Activated CD4-positive, CD25-positive, alpha-beta regulatory T cell treated with anti-CD3 and anti-CD28 coated beads, Interleukin-2, amount 50 U/mL, for 24 hours (primary cell): ENCODE measurements around the gene SLC5A9.
"Not testable (repeated sequence)": the region's sequence is repeated elsewhere in the genome, so short reads cannot be mapped to it uniquely, and the experiment has no call there.

Experiments used
- ATAC-seq, 2 donors: fragments of 150-1000 bp; cut with Tn5 transposase; one replicate each; pipeline ENCODE4 v1.10.0; 2021; ENCODE audit warnings: mild to moderate bottlenecking in 1 of 2, moderate library complexity in 1 of 2

The SLC5A9 gene

DNA sequence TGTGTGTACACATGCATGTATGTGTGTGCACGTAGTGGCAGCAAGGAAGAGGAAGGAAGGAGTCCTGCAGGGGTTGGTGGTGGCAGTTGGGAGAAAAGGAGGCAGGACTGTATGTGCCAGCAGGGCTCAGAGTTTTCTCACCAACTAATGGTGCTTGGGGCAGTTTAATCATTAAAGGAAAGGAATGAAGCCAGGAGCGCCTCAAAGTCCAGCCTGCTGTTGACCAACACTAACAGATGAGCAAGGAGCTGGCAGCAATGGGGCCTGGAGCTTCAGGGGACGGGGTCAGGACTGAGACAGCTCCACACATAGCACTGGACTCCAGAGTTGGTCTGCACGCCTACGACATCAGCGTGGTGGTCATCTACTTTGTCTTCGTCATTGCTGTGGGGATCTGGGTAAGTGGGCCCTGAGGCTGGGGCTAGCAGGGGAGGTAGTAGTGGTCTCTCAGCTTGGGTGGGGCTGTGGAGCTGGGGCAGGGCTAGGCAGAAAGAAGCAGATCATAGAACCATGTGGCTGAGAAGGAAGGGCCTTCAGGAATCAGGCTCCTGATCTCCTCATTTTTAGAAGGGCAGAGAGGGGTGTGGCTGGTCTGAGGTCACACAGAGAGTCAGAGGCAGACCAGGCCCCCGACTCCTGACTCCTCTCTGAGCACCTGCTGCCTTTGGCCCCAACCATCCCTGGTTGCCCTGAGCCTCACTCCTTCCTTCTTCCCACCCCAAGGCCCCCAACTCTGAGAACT, at the start of gene SLC5A9:
SLC5A9 (plus strand) TSS at position 216 of the 742 bp plus-strand sequence; CDS start at position 237, 21 bp downstream.
- ATAC-seq, result no peak

DNA sequence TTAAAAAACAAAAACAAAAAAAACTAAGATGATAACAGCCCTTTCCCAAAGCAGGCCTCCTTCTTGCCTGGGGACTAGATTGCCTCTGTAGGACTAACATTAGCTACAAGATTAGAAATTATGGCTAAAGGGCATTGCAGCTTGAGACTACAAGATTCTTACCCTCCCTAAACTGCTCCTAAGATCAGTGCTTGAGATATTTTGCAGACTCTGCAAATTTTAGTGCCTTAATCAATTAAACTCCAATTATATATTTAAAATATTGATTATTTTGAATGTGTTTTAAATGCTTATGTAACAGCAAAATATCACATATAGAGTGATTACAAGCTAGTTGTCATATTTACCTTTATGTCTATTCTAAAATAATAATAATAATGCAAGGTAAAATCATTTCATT, 47.4 kb upstream of the SLC5A9 start:
- no peak for ATAC-seq

DNA sequence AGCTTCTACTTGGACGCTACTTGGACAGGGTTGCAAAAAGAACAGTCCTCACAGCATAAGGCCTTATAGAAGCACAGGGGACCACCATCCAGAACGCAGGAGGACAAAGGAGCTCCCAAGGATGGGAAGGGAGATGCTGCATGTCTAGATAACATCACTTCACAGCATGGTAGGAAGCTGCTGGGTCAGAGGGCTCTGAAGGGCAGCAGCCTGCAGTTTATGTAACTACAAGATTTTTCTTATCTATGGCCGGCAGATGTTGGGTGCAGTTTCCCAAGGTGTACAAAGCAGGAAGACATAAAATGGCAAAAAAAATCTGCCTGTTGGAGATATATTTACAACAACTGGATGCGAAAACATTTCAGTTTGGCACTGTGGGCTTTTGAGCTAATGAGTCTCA, 45.3 kb upstream of the SLC5A9 start:
- ATAC-seq, result no peak

DNA sequence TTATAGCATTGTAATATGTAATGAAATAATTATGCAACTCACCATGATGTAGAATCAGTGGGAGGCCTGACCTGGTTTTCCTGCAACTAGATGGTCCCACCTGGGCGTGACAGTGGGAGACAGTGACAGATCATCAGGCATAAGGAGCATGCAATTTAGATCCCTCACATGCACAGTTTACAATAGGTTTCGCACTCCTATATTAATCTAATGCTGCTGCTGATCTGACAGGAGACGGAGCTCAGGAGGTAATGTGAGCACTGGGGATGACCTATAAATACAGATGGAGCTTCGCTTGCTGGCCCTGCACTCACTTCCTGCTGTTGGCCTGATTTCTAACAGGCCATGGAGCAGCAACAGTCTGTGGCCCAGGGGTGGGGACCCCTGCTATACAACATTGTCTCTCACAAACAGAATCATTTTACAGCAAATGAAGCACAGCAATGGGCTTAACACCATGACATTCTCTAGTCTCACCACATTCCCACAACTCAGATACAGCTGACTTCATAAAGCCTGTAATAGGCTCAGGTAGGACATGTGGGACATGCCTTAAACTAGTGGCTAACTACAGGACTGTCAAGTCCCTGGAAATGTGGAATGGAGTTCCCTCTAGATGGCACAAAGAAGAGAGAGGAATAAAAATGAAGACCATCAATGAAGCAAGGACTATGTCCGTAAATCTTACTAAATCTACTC, 40.7 kb upstream of the SLC5A9 start:
- ATAC-seq, result no peak

DNA sequence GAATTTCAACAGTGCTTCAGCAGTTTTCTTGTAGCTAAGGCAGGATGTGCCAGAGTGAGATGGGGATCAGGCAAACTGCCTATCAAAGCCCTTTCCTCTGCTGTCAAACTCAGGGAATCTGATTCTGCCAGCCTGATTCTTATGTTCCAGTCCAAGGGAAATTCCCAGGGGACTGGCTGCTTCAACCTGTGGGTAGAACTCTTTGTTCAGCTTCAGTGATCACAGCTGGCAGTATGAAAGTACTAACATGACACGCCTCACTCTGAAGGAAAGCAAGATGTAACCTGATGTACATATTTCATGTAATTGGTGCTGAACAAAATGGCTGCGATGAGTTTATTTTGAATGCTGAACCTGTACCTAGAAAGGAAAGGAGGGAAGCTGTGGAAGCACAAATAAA, 40.1 kb upstream of the SLC5A9 start:
- ATAC-seq, result no peak

DNA sequence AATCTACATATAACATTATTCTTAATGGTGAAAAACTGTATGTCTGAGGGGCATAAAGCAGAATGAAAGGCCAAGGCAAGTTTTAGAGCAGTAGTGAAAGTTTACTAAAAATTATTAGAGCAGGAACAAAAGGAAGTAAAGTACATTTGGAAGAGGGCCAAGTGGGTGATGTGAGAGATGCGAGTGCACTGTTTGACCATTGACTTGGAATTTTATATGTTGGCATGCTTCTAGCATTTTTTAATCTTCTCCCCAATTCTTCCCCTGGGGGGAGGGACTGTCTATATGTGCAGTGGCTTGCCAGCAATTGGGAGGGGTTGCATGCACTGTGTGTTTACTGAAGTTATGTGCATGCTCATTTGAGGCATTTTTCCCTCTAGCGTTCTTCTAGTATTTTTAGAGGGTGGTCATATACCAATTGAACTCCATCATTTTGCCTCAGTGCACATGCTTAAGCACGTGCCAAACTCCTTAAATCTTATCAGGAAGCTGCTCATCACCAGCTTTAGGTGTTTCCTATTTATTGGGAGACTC, 36.1 kb upstream of the SLC5A9 start:
- no peak for ATAC-seq

DNA sequence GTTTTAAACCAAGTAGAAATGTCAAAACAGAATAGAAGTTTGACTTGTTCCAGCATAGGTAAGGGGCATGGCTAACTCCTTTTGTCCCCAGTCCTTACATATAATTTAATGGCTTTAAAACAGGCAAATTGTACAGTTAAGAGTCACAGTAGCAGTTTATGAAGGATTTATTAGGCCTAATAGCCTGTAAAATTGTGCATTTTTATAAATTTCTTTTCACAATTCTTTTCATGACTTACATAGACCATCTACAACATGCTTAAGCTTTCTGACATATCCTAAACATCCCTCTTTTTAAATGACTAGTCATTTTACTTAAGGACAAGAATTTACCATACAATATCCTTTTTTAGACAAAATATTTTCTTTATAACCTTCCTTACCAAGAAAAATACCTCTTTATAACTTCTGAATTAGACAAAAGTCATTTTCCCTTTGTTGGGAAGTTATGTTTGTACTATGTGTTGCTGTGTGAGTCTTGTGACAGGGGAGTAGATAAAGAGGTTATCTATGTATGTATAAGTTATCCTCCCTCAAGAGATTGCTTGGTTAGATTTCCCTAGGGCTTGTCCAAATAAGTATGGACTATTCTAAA, 34.5 kb upstream of the SLC5A9 start:
- no peak for ATAC-seq

DNA sequence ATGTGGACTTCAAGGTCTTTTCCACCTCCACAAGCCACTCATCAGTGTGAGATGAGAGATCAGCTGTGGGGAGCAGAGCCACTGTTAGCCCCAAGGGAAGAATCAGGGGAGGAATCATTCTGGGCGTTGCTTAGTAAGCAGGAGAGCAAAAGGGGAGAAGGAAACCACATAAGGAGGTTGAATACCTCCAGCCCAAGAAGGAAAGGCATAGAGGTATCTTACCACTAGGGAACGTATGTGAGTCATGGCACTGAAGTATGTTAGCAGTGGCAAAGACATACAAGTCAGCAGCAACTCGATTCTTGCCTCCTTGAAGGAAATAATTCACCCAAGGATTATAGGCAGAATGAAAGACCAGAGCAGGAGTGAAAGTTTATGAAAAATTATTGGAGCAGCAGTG, 31.6 kb upstream of the SLC5A9 start:
- ATAC-seq, result no peak

DNA sequence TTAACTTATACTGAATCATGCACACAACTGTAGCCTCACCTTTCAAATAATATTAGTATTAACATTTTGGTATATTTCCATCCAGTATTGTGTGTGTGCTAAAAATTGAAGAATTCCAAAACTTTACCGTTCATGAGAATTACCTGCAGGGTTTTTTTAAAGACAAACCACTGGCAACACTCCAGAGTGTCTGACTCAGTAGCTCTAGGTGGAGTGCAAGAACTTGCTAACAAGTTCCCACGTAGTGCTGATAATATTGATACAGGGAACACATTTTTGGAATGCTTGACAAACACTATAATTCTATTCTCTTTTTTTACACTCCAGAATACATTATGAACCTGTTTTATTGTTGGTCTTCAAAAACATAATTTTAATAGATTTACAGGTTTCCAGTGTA, 27.7 kb upstream of the SLC5A9 start:
- no peak for ATAC-seq

DNA sequence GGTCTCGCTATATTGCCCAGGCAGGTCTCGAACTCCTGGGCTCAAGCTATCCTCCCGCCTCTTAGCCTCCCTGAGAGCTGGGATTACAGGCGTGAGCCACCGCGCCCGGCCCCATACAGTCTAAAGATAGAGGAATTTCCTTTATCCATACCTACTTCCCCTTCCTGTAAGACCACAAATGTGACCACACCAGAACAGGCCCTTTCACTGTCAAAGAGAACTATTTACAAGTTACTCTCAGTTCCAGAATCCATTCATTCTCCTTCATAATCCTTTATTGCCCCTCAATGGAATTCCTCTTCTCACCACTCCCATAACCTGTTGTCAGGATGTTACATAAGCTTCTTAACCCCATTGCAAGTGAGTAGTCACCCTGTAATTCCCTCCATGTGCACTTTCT, 26.3 kb upstream of the SLC5A9 start:
- ATAC-seq, result no peak

DNA sequence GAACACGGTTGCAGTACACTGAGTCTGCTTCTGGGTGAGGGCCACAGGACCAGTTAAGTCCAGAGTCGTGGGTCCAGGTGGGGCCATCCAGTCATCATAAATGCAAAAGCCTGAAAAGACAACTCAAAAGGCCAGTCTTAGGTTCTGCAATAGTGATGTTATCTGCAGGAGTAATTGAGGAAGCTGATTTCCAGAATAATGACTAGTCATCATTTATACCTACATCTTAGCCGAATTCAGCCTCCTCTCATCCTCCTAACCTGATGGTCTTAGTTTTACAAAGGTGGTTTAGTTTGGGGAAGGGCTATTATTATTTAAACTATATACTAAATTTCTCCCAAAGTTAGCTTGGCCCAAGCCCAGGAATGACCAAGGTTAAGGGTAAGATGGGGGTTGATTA, 23.5 kb upstream of the SLC5A9 start:
- no peak for ATAC-seq

DNA sequence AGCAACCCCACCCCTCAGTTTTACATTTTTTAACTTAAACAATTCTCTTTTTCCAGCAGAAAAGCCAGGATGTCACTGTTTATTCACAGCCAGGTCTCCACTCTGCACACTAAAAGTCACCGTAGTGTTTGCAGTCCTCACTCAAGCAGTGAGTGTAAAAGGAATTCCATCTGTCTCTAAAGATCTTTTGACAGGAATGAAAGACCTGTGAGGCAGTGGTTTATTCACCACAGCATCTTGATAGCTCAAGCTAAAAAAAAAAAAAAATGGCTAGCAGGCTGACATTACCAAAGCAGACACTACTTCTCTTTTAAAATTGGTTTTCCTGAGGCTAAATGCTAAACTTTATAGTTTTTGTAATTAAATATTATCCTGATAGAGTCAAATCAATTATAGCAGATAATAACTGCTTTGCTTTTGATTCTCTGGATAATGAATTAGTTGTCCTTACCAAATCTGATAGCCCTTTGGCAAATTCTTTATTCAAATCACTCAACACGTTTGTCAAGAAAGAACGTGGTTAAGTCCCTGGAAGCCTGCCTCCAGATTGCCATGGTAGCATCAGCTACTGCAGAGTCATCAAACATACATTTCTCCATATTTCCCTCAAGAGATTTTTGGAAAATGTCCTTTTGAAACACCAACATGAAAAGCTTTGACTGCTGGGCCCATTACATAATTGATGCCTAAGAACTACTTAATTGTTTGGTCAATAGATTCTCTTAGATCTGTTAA, 22.2 kb upstream of the SLC5A9 start:
- no peak for ATAC-seq

DNA sequence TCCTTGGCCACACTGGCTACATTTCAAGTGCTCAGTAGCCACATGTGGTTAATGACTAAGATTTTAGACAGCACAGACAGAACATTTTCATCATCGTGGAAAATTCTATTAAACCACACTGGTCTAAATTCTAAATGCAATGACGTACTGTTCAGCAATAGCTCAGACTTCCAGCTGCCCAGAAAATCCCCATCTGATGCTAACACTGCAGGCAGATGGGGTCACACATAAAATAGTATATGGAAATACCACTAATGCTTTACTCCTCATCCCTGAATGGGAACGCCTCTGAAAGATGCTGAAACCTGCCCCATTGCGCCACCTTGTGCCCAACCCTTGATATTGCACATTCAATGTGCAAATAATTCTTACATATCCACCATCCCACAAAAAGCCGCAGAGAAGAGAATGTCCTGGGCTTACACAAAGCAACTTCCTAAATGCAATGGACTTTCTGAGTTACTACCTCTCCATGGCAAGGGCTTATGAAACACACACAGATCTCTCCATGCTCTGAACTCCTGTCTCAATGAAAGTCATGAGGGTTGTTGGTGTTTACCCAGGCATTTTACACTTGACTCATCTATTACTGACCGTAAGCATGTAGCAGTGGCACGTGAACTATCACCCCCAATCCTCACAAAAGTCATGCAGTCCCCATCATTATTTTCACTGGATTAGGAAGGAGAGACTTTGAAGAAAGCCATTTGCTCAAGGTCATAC, 20.3 kb upstream of the SLC5A9 start:
- ATAC-seq, result peak; percentile 42 to 62

DNA sequence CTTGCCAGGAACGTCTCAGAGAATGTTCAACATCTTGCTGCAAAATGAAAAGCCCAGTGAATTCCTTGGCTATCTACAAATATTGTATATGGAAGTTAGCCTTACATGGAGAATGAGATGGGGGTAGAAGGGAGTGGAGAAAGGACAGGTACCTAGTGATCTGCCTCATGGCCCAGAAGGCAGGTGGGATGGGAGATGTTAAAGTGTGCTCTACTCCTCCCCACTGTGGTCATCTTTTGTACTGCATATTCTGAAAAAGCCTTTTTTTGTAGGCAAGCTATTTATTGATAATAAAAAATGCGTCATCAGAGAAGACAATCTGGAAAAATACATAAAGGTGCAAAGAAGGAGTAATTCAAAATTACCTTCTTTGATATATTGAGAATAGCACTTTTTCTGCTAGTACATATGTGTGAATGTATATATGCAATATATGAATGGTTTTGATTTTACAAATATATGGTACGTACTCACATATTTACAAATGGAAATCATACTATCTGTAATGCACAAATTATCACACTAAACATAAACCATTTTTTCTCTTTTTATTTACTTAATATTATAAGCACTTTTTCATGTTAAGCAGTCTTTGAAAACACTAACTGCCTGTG, 19.1 kb upstream of the SLC5A9 start:
- ATAC-seq, result no peak

DNA sequence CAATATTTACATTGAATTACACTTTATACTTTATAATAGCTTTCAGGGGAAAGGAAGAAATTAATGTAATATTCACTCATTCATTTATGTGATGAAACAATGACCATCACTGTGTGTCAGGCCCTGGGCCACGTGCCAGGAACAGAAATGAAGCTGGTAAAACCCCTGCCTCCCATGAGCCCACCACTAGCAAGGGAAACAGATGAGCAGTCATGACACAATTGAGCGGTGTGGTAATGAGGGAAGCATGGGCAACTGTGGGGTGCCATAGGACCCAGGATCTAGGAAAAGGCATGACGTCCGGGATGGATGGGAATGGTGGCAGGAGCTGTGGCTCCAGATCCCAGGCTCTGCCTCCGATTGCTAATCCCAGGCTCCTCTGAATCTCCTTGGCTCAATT, 17.0 kb upstream of the SLC5A9 start:
- ATAC-seq, result no peak

DNA sequence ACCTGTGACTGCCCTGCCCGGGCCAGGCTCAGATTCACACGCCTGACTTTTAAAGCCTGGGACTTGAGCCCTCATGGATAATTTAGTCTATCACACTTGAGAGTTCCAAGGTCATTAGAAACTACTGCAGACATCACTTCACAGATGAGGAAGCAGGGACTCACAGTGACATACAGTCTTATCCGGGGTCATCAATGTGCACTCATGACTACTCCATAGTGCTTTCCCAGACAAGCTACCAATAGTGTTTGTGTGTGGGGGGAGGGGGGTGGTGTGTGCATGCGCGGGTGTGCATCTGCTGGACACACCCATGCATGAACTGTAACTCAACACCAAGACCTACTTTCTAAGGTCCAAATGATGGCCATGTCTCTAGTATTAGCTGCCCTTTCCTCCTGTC, 16.1 kb upstream of the SLC5A9 start:
- no peak for ATAC-seq

DNA sequence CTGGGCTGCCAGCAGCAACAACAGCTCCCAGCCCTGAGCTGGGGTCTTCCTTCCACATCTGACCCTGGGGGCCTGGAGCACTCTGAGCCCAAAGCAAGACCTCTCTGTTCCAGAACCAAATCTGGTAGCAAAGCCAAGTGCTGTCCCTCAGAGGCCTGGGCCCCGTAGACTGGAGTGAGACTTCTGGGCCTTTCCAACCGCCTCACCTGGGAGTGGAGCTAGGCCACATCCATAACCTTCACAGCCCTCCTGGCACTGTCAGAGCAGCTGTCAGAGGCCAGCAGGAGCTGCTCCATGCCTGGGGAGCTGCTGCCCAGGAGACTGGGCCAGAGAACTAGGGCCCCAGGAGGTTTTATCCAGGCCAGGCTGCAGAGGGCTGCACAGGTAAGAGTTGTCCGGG, 15.4 kb upstream of the SLC5A9 start:
- ATAC-seq, result no peak

DNA sequence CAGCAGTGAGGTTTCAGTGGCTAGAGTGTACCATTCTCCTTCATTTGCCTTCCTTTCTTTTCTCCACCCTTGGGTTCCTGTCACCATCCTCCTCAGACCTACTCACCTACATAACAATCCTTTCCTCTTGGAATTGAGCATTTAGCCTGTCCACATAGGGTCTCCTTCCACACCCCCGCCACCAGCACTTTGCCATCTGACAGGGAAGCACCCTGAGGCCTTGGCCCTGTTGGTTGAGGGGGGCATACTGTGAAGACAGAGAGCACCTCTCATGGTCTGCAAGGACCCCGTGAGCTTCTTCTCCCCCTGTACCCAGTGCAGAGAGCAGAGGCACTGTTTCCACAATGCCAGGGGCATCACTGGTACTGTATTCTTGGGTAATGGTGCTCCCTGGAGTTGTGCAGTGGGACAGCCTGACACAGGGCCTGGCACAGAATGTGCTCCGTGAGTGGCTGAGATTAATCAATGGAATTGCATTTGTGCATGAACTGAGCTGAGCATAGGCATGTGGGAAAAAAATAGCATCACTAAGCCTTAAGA, 14.9 kb upstream of the SLC5A9 start:
- peak in 1 of 2 donors; percentile 10 for ATAC-seq

DNA sequence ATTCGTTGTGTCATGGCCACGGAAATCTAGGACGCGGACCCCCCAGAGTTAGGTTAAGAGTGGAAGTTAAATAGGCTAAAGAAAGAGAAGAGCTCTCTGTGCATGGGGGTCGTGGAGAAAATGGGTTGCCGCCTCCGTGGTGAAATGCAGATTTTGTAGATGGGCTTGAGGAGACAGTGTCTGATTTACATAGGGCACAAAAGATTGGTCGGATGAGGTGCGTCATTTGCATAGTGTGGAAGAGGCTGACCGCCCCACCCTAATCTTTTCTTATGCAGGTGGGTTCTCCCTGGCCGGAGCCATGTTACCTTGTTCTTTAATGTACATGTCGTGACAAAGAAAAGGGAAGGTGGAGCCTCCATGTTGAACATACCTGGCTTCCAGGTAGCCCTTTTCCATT, 14.3 kb upstream of the SLC5A9 start:
- no peak for ATAC-seq

DNA sequence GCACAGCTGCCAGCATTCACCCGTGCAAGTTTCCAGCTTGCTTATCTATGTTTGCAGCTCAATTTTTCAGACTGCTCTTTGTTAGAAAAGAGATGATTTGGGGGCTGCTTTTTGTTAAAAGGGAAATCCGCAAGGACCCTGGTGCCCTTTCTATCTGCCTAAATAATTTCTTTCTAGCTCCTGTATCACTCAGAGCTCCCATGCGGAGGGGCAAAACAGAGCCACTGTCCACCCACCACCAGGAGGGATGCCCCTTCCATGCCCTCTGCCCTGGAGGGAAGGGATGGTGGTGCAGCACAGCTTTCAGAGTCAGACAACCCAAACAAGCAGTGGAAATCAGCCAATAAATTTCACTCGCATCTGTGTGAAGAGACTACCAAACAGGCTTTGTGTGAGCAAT, 13.9 kb upstream of the SLC5A9 start:
- ATAC-seq, result no peak

DNA sequence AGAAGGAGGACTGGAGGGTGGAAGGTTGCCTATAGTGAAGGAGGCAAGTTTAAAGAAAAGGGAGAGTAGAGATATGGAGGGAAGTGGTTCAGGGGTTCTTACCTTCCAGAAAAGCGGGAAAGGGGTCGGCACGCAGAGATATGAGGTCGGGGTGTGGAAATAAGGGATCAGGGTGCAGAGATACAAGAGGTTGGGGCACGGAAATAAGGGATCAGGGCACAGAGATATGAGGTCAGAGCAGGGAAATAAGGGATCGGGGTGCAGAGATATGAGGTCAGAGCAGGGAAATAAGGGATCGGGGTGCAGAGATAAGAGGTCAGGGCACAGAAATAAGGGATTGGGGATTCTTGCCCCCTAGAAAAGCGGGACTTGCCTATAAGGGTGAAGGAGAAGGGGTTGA, 9.1 kb upstream of the SLC5A9 start:
- not testable (repeated sequence) for ATAC-seq

DNA sequence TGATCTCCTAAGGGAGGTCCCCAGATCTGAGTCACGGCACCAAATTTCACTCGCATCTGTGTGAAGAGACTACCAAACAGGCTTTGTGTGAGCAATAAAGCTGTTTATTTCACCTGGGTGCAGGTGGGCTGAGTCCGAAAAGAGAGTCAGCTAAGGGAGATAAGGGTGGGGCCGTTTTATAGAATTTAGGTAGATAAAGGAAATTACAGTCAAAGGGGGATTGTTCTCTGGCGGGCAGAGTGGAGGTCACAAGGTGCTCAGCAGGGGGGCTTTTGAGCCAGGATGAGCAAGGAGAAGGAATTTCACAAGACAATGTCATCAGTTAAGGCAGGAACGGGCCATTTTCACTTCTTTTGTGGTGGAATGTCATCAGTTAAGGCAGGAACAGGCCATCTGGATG, 8.2 kb upstream of the SLC5A9 start:
- ATAC-seq, result not testable (repeated sequence)
